ENCODE measurements around the gene C20orf144. TPM values are rescaled to one million over a fixed set of nuclear protein-coding genes. Genes with fewer than 3 reads are reported as not detected.

The C20orf144 gene
- total and polyA plus RNA-seq, 9 of the 15 experiments (the other 6 are each of a cell fraction or from before 2014, with no cell fraction given) = 0.04 to 0.23 (median 0.11) TPM; not detected in 2

- TF ChIP-seq NRF1 (conservative IDR thresholded peaks at IDR 0.05 in 1 of 2, IDR thresholded peaks at IDR 0.05 in 1 of 2) (peak; percentile 60 to 66; a peak in 3 of 4 replicates), BRCA1 (IDR thresholded peaks at IDR 0.05) (no peak), BRCA1 (CRISPR knock-in tag; IDR thresholded peaks at IDR 0.05) (no peak), CXXC5 (CRISPR knock-in tag; IDR thresholded peaks at IDR 0.05) (peak; percentile 62), ZNF445 (CRISPR knock-in tag; IDR thresholded peaks at IDR 0.05; ENCODE audit: low read depth) (no peak), TEAD4 (IDR thresholded peaks at IDR 0.05; ENCODE audit: low read length) (no peak), TEAD4 (CRISPR knock-in tag; IDR thresholded peaks at IDR 0.05; ENCODE audit: borderline replicate concordance) (no peak), REST (IDR thresholded peaks at IDR 0.05; ENCODE audit: borderline replicate concordance) (peak; percentile 63; the same call in 1 of the 2 replicates), REST (CRISPR knock-in tag; IDR thresholded peaks at IDR 0.05; ENCODE audit: low read depth) (no peak), SP1 (CRISPR knock-in tag; IDR thresholded peaks at IDR 0.05) (peak; percentile 66; the same call in 1 of the 2 replicates), ZNF407 (IDR thresholded peaks at IDR 0.05; ENCODE audit: low read depth) (no peak)
Measured at GRCh38 chr20:33666293-33667244, 4.4 kb downstream of the C20orf144 start, which contains the start of gene ACTL10 (continued).

Data from K562 (cell line).